K562 (cell line): Measurements from ENCODE around the gene PRKACA. TPM values are rescaled to one million over a fixed set of nuclear protein-coding genes. Genes with fewer than 3 reads are reported as not detected.

Experiments used
- ATAC-seq: fragments of 200-7000 bp; cut with Tn5 transposase; 3 replicates; pipeline ENCODE4 v1.9.1; 2020; ENCODE audit warnings: moderate library complexity
- BruUV-seq: library from RNA; stranded (reverse); fragments of 400-500 nt; replicated peaks from 2 replicates; lab custom pipeline; 2021; lab: Mats Ljungman, UMichigan
- CTCF ChIA-PET: fragments of 300-600 bp; formaldehyde crosslinking; extraction: SDS; loops from one replicate; lab custom pipeline; 2021; ENCODE audit warnings: low intra/inter-chr PET ratio; lab: Yijun Ruan, JAX
- POLR2A ChIA-PET: fragments of 300-600, 350-650 bp; sonication (Branson Sonifier 250); formaldehyde crosslinking; extraction: SDS; loops from one replicate; lab custom pipeline; 2021; ENCODE audit warnings: antibody characterized with exemption, inconsistent platforms; lab: Yijun Ruan, JAX
- DNase-seq, 4 experiments: peaks; one replicate each; pipeline versions ENCODE4 v3.0.0 to v3.0.0-alpha.2; 2011 to 2018; ENCODE audit warnings: low spot score in 3 of 4, mixed read lengths in 3 of 4; ENCODE audit errors: extremely low read depth in 1 of 4
- FAIRE-seq: peaks from 2 replicates; lab custom pipeline; 2011; peaks lifted over from hg19 to GRCh38; lab: Jason Lieb, UNC
- H2AFZ ChIP-seq: 2 replicates; pipeline ENCODE4 v1.6.0; 2011; ENCODE audit warnings: low read depth, low read length, control low read depth, inconsistent platforms
- H3K27ac ChIP-seq: fragments of 200-600 bp; 3 replicates; pipeline ENCODE4 v1.8.0; 2011; ENCODE audit warnings: low read depth, mild to moderate bottlenecking, control low read depth, inconsistent platforms, low read length, moderate library complexity, mixed read lengths; ENCODE audit errors: extremely low read depth
- H3K27me3 ChIP-seq, 2 experiments: fragments of 300-600 bp in 1 of 2; 2 replicates in 1 of 2; 3 replicates in 1 of 2; pipeline versions ENCODE4 v1.6.0 to v1.8.0; 2011; ENCODE audit warnings: inconsistent platforms in 2 of 2, low read length in 2 of 2, mild to moderate bottlenecking in 1 of 2, mixed read lengths in 1 of 2, moderate library complexity in 1 of 2; ENCODE audit not compliant: control insufficient read depth in 2 of 2, insufficient read depth in 2 of 2
- H3K36me3 ChIP-seq: fragments of 300-600 bp; 3 replicates; pipeline ENCODE4 v1.8.0; 2011; ENCODE audit warnings: mild to moderate bottlenecking, low read length, inconsistent platforms; ENCODE audit not compliant: control insufficient read depth, insufficient read depth
- H3K4me1 ChIP-seq, 2 experiments: fragments of 200-600 bp in 1 of 2; replicated peaks in 1 of 2; 2 replicates in 1 of 2; 3 replicates in 1 of 2; pipeline versions ENCODE4 v1.5.1 to v1.8.0; 2011; ENCODE audit warnings: inconsistent platforms in 2 of 2, low read length in 2 of 2, mild to moderate bottlenecking in 1 of 2, mixed read lengths in 1 of 2, moderate library complexity in 1 of 2; ENCODE audit not compliant: control insufficient read depth in 2 of 2, insufficient read depth in 2 of 2
- H3K4me2 ChIP-seq: 2 replicates; pipeline ENCODE4 v1.6.1; 2011; ENCODE audit warnings: low read length, control low read depth, inconsistent platforms, mixed read lengths; ENCODE audit not compliant: insufficient read depth
- H3K4me3 ChIP-seq: fragments of 200-600 bp; sonication (generic), shearing (Covaris generic); 2 replicates; pipeline ENCODE4 v1.5.1; 2016; ENCODE audit warnings: control low read depth, inconsistent platforms
- H3K79me2 ChIP-seq: fragments of 200-600 bp; 3 replicates; pipeline ENCODE4 v1.8.0; 2011; ENCODE audit warnings: low read length, inconsistent platforms; ENCODE audit not compliant: control insufficient read depth, insufficient read depth
- H3K9ac ChIP-seq, 2 experiments: 2 replicates each; pipeline versions ENCODE4 v1.6.0 to v1.6.1; 2011; ENCODE audit warnings: low read depth in 2 of 2, low read length in 2 of 2, control low read depth in 1 of 2, inconsistent platforms in 1 of 2, mild to moderate bottlenecking in 1 of 2, mixed read lengths in 1 of 2; ENCODE audit not compliant: insufficient read depth in 1 of 2
- H3K9me1 ChIP-seq: one replicate; pipeline ENCODE4 v1.6.0; 2011; ENCODE audit warnings: inconsistent platforms, mild to moderate bottlenecking, low read length, moderate library complexity; ENCODE audit not compliant: control insufficient read depth, insufficient read depth
- H3K9me3 ChIP-seq: replicated peaks from 2 replicates; pipeline ENCODE4 v1.5.1; 2011; ENCODE audit warnings: low read depth, low read length, inconsistent platforms; ENCODE audit not compliant: control insufficient read depth, insufficient read depth
- H4K20me1 ChIP-seq: replicated peaks from 2 replicates; pipeline ENCODE4 v1.6.1; 2011; ENCODE audit warnings: low read length, inconsistent platforms, mixed read lengths; ENCODE audit not compliant: control insufficient read depth, insufficient read depth
- NFE2 ChIP-seq: IDR thresholded peaks from 2 replicates; pipeline ENCODE4 v1.6.1; 2014; ENCODE audit warnings: antibody characterized with exemption, low read depth
- PCBP1 ChIP-seq: fragments of 200-400 bp; formaldehyde crosslinking; IDR thresholded peaks from 2 replicates; pipeline ENCODE4 v1.6.1; 2018; ENCODE audit warnings: mild to moderate bottlenecking, low read depth, low read length; ENCODE audit not compliant: poor library complexity, severe bottlenecking
- ZNF212 ChIP-seq: fragments of 450-650 bp; formaldehyde crosslinking; IDR thresholded peaks from 2 replicates; pipeline ENCODE4 v1.4.0; 2020; ENCODE audit warnings: mild to moderate bottlenecking
- ZNF75A ChIP-seq: fragments of 450-650 bp; formaldehyde crosslinking; IDR thresholded peaks from 2 replicates; pipeline ENCODE4 v1.4.0; 2020; ENCODE audit warnings: mild to moderate bottlenecking
- WGBS: fragments of 100-300 bp; shearing (Covaris generic); methylation state at CpG from one replicate; pipeline ENCODE4 v1.1.6; 2016; ENCODE audit warnings: low coverage, mixed read lengths; ENCODE audit not compliant: insufficient coverage; ENCODE audit errors: missing lambda C conversion rate; 5-methylcytosine and 5-hydroxymethylcytosine counted together
- in situ Hi-C: fragments of 300-500 bp; cut with MboI; formaldehyde crosslinking; loops from 4 replicates; pipeline ENCODE4 v1.15.0; 2018; ENCODE audit warnings: inconsistent platforms, mixed read lengths
- intact Hi-C: fragments of 100-400 bp; cut with micrococcal nuclease; formaldehyde crosslinking; loops from 2 replicates; pipeline ENCODE4 v1.14.2; 2022
- polyA plus RNA-seq, 8 experiments: library from polyadenylated mRNA; depleted of rRNA in 4 of 8; stranded (reverse) in 5 of 8; unstranded in 3 of 8; fragments of >200 nt; fragmentation: Nextera tagmentation in 2 of 8; fragmentation: Illumina TruSeq in 1 of 8; extraction: Ambion mirVana in 2 of 8; extraction: Trizol in 1 of 8; gene quantifications; 2 replicates each; pipeline versions ENCODE4 v1.2.1 to v1.2.3, GENCODE V29; 2011 to 2014; ENCODE audit warnings: inconsistent platforms in 1 of 8, missing spikeins in 1 of 8
- total RNA-seq, 7 experiments: library from RNA; depleted of rRNA in 6 of 7; stranded (reverse); fragments of >200 nt in 6 of 7; fragmentation: Illumina TruSeq in 2 of 7; extraction: Trizol in 2 of 7; gene quantifications; 2 replicates each; pipeline versions ENCODE4 v1.2.1 to v1.2.3, GENCODE V29; 2011 to 2021; ENCODE audit warnings: low replicate concordance in 1 of 7
- TF ChIP-seq, protein P1 (sequence below): fragments of 250-450 bp; sonication (Bioruptor Pico); IDR thresholded peaks from 2 replicates; pipeline ENCODE4 v1.8.0; 2022; ENCODE audit warnings: inconsistent platforms
- TF ChIP-seq, protein P2 (sequence below), 3 experiments: fragments of 200-800 bp in 1 of 3; sonication (Bioruptor generic) in 1 of 3; sonication (generic) in 1 of 3; formaldehyde crosslinking in 1 of 3; IDR thresholded peaks; 2 replicates each; pipeline versions ENCODE4 v1.6.1 to v1.8.0; 2016 to 2022; ENCODE audit warnings: mild to moderate bottlenecking in 2 of 3, missing compliant biosample characterization in 2 of 3, missing genetic modification characterization in 2 of 3, missing genetic modification reagents in 1 of 3
- TF ChIP-seq, protein P3 (sequence below): fragments of 450-650 bp; formaldehyde crosslinking; IDR thresholded peaks from 2 replicates; pipeline ENCODE4 v1.4.0; 2022; ENCODE audit warnings: missing genetic modification characterization

The PRKACA gene
- total and polyA plus RNA-seq, 9 of the 15 experiments (the other 6 are each of a cell fraction or from before 2014, with no cell fraction given) = 1.2 to 63.1 (median 13.0) TPM

DNA sequence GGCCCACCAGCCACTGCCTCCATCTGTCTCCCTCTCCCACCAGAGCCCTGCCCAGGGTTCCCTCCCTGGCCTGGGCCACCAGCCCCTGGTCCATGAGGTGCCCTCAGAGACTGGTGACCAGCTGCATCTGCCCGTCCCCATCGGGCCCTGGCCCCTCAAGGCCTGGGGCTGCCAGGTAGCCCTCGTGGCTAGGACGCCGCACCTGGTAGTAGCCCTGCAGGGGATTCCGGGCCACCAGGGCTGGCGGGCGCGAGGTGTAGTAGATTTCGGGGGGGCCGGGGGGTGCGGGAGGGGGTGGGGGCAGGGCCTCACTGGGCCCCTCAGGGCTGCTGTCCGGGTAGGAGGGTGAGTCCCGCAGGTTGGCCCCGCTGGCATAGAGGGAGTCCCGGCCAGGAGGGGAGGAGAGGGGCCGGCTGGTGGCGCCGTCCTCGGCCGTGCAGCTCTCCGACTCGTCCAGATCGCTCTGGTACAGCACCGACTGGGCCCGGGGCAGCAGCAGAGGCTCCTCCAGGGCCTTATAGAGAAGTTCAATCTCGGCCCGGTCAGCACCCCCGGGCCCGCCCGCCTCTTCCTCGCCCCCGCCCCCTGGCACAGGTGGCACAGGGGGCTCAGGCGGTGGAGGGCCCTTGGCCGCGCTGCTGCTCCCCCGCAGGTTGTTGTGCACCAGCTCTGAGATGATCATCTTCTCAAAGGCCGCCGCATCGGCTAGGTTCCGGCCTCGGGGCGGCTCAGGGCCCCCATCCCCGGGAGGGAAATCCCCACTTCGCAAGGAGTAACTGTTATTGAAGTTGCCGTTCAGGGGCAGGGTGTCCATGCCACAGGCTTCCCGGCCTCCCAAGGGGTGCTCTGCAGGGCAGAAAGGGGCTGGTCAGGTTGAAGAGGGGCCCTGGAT is 33.5 kb upstream of the PRKACA start:
- H4K20me1 ChIP-seq = peaks cover 21% of the 10 kb centered on the region; the same call in 1 of the 2 replicates
- ChIA-PET POLR2A (interaction anchor here (0.5 kb wide), 1 partner anchor 33 kb away, joined by 3 read pairs; the partner anchor contains the start of gene PRKACA), CTCF (interaction anchor here (0.6 kb wide), 1 partner anchor 187 kb away, joined by 3 read pairs; no protein-coding TSS in a partner anchor)
- no peak overlapping the region for H3K4me3 ChIP-seq
- H3K36me3 ChIP-seq = peaks cover 31% of the 10 kb centered on the region; the same call in 2 of the 3 replicates
- intact Hi-C loops (no loop called here), in situ Hi-C loops (no loop called here)
- WGBS = 87% methylated on average over 8 of the region's 47 CpGs
- no peak overlapping the region for H3K27ac ChIP-seq
- no peak overlapping the region for H3K4me2 ChIP-seq
- H3K9ac ChIP-seq = no peak overlapping the region
- H2AFZ ChIP-seq = no peak overlapping the region
- no peaks in the 10 kb centered on the region for H3K9me3 ChIP-seq
- peaks cover 10 to 27% of the 10 kb centered on the region in 2 experiments; a peak in 3 of 5 replicates for H3K4me1 ChIP-seq
- FAIRE-seq (no peak), DNase-seq (no peak), ATAC-seq (no peak)
- TF ChIP-seq NFE2 (no peak), ZNF75A (no peak), PCBP1 (no peak), ZNF212 (CRISPR knock-in tag) (no peak)
- TF ChIP-seq, protein P1, sequence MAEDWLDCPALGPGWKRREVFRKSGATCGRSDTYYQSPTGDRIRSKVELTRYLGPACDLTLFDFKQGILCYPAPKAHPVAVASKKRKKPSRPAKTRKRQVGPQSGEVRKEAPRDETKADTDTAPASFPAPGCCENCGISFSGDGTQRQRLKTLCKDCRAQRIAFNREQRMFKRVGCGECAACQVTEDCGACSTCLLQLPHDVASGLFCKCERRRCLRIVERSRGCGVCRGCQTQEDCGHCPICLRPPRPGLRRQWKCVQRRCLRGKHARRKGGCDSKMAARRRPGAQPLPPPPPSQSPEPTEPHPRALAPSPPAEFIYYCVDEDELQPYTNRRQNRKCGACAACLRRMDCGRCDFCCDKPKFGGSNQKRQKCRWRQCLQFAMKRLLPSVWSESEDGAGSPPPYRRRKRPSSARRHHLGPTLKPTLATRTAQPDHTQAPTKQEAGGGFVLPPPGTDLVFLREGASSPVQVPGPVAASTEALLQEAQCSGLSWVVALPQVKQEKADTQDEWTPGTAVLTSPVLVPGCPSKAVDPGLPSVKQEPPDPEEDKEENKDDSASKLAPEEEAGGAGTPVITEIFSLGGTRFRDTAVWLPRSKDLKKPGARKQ = no peak
- TF ChIP-seq, protein P2, sequence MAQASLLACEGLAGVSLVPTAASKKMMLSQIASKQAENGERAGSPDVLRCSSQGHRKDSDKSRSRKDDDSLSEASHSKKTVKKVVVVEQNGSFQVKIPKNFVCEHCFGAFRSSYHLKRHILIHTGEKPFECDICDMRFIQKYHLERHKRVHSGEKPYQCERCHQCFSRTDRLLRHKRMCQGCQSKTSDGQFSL (CRISPR knock-in tag; IDR thresholded peaks at IDR 0.05) = no peak
- TF ChIP-seq, protein P2 (tag; IDR thresholded peaks at IDR 0.05) = 0 out of 4 replicates have a peak, but pooled peaks of 1 of the 2 experiments have one; percentile 33
- TF ChIP-seq, protein P3, sequence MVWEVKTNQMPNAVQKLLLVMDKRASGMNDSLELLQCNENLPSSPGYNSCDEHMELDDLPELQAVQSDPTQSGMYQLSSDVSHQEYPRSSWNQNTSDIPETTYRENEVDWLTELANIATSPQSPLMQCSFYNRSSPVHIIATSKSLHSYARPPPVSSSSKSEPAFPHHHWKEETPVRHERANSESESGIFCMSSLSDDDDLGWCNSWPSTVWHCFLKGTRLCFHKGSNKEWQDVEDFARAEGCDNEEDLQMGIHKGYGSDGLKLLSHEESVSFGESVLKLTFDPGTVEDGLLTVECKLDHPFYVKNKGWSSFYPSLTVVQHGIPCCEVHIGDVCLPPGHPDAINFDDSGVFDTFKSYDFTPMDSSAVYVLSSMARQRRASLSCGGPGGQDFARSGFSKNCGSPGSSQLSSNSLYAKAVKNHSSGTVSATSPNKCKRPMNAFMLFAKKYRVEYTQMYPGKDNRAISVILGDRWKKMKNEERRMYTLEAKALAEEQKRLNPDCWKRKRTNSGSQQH (CRISPR knock-in tag) = no peak
- peaks cover 7% of the 10 kb centered on the region for H3K9me1 ChIP-seq
- BruUV-seq = no TSS peak
- peaks cover 4% of the 10 kb centered on the region; the same call in 1 of the 3 replicates for H3K79me2 ChIP-seq
- H3K27me3 ChIP-seq = no peaks in the 10 kb centered on the region
